H9 (cell line): Measurements from ENCODE around the gene PDZRN4. TPM values are rescaled to one million over a fixed set of nuclear protein-coding genes. Genes with fewer than 3 reads are reported as not detected.

Source experiments
- DNase-seq: peaks from one replicate; pipeline ENCODE4 v3.0.0-alpha.2; 2017
- H2AFZ ChIP-seq: one replicate; pipeline ENCODE4 v1.6.1; 2013; ENCODE audit warnings: mild to moderate bottlenecking, low read length, control low read depth, moderate library complexity
- H2AK5ac ChIP-seq: 2 replicates; pipeline ENCODE4 v1.6.1; 2013; ENCODE audit warnings: low read length, control low read depth, mixed read lengths; ENCODE audit not compliant: insufficient read length
- H2BK120ac ChIP-seq: one replicate; pipeline ENCODE4 v1.6.1; 2013; ENCODE audit warnings: low read depth, mild to moderate bottlenecking, low read length, control low read depth, inconsistent platforms; ENCODE audit not compliant: poor library complexity, severe bottlenecking
- H2BK12ac ChIP-seq: 2 replicates; pipeline ENCODE4 v1.6.1; 2013; ENCODE audit warnings: low read length, control low read depth, mixed read lengths, low read depth; ENCODE audit not compliant: insufficient read length
- H2BK15ac ChIP-seq: 2 replicates; pipeline ENCODE4 v1.6.1; 2013; ENCODE audit warnings: low read depth, low read length, control low read depth
- H2BK20ac ChIP-seq: one replicate; pipeline ENCODE4 v1.6.1; 2013; ENCODE audit warnings: low read depth, mild to moderate bottlenecking, low read length, control low read depth, inconsistent platforms; ENCODE audit not compliant: poor library complexity, severe bottlenecking
- H2BK5ac ChIP-seq: 2 replicates; pipeline ENCODE4 v1.6.1; 2013; ENCODE audit warnings: low read length, control low read depth, mixed read lengths; ENCODE audit not compliant: insufficient read length
- H3K14ac ChIP-seq: 2 replicates; pipeline ENCODE4 v1.6.1; 2013; ENCODE audit warnings: low read length, control low read depth; ENCODE audit not compliant: insufficient read depth
- H3K18ac ChIP-seq: 2 replicates; pipeline ENCODE4 v1.6.1; 2013; ENCODE audit warnings: low read depth, mild to moderate bottlenecking, mixed read lengths, low read length, control low read depth; ENCODE audit not compliant: insufficient read length
- H3K23ac ChIP-seq: 2 replicates; pipeline ENCODE4 v1.6.1; 2013; ENCODE audit warnings: low read length, control low read depth, mixed read lengths, low read depth; ENCODE audit not compliant: insufficient read length
- H3K23me2 ChIP-seq: 2 replicates; pipeline ENCODE4 v1.6.1; 2013; ENCODE audit warnings: low read depth, mild to moderate bottlenecking, mixed read lengths, low read length, control low read depth; ENCODE audit not compliant: insufficient read length, poor library complexity, severe bottlenecking
- H3K27ac ChIP-seq: 2 replicates; pipeline ENCODE4 v1.5.1; 2013; ENCODE audit warnings: low read length, control low read depth, mixed read lengths, low read depth; ENCODE audit not compliant: insufficient read length
- H3K27me3 ChIP-seq: 2 replicates; pipeline ENCODE4 v1.6.1; 2013; ENCODE audit warnings: low read length, control low read depth, inconsistent platforms; ENCODE audit not compliant: insufficient read depth
- H3K4ac ChIP-seq: 2 replicates; pipeline ENCODE4 v1.6.1; 2013; ENCODE audit warnings: low read depth, mild to moderate bottlenecking, control low read depth, inconsistent platforms, low read length, moderate library complexity
- H3K4me1 ChIP-seq: 2 replicates; pipeline ENCODE4 v1.6.1; 2013; ENCODE audit warnings: low read length, control low read depth, inconsistent platforms; ENCODE audit not compliant: insufficient read depth
- H3K4me2 ChIP-seq: 2 replicates; pipeline ENCODE4 v1.6.1; 2013; ENCODE audit warnings: low read length, control low read depth, mixed read lengths; ENCODE audit not compliant: insufficient read length, insufficient read depth
- H3K56ac ChIP-seq: 2 replicates; pipeline ENCODE4 v1.6.1; 2013; ENCODE audit warnings: low read depth, mild to moderate bottlenecking, mixed read lengths, low read length, control low read depth; ENCODE audit not compliant: insufficient read length
- H3K79me1 ChIP-seq: 2 replicates; pipeline ENCODE4 v1.6.1; 2013; ENCODE audit warnings: low read depth, mild to moderate bottlenecking, moderate library complexity, low read length, control low read depth, inconsistent platforms; ENCODE audit not compliant: insufficient read depth, poor library complexity, severe bottlenecking
- H3K79me2 ChIP-seq: 2 replicates; pipeline ENCODE4 v1.6.1; 2013; ENCODE audit warnings: low read length, control low read depth, inconsistent platforms; ENCODE audit not compliant: insufficient read depth
- H3K9ac ChIP-seq: 2 replicates; pipeline ENCODE4 v1.6.1; 2013; ENCODE audit warnings: low read length, control low read depth, mixed read lengths; ENCODE audit not compliant: insufficient read length; ENCODE audit errors: extremely low read depth
- H3K9me3 ChIP-seq: one replicate; pipeline ENCODE4 v1.6.1; 2013; ENCODE audit warnings: low read depth, low read length, inconsistent platforms; ENCODE audit not compliant: control insufficient read depth
- H3T11ph ChIP-seq: one replicate; pipeline ENCODE4 v1.6.1; 2013; ENCODE audit warnings: mild to moderate bottlenecking, low read length, control low read depth, inconsistent platforms
- H4K20me1 ChIP-seq: one replicate; pipeline ENCODE4 v1.6.1; 2013; ENCODE audit not compliant: control insufficient read depth, insufficient read length, insufficient read depth
- H4K5ac ChIP-seq: 2 replicates; pipeline ENCODE4 v1.6.1; 2013; ENCODE audit warnings: low read depth, mild to moderate bottlenecking, mixed read lengths, low read length, control low read depth; ENCODE audit not compliant: insufficient read length
- H4K8ac ChIP-seq: replicated peaks from 2 replicates; pipeline ENCODE4 v1.6.1; 2013; ENCODE audit warnings: low read length, control low read depth, mixed read lengths, low read depth; ENCODE audit not compliant: insufficient read length
- H4K91ac ChIP-seq: 2 replicates; pipeline ENCODE4 v1.6.1; 2013; ENCODE audit warnings: low read depth, mild to moderate bottlenecking, moderate library complexity, mixed read lengths, low read length, control low read depth; ENCODE audit not compliant: insufficient read length
- H3K27ac Mint-ChIP-seq, 3 experiments: 2 replicates in 2 of 3; 3 replicates in 1 of 3; pipeline ENCODE4 v1.8.0; 2020 to 2021; ENCODE audit warnings: mixed read lengths in 3 of 3, mild to moderate bottlenecking in 1 of 3, moderate library complexity in 1 of 3
- H3K27me3 Mint-ChIP-seq: 2 replicates; pipeline ENCODE4 v1.8.0; 2021; ENCODE audit warnings: low read depth, mild to moderate bottlenecking, moderate library complexity, mixed read lengths
- H3K36me3 Mint-ChIP-seq, 3 experiments: 2 replicates in 2 of 3; 3 replicates in 1 of 3; pipeline ENCODE4 v1.8.0; 2020 to 2021; ENCODE audit warnings: low read depth in 3 of 3, mixed read lengths in 3 of 3; ENCODE audit not compliant: insufficient read depth in 1 of 3
- H3K4me1 Mint-ChIP-seq, 2 experiments: 2 replicates each; pipeline ENCODE4 v1.8.0; 2020; ENCODE audit warnings: mixed read lengths in 2 of 2
- H3K4me3 Mint-ChIP-seq, 2 experiments: 2 replicates in 1 of 2; 3 replicates in 1 of 2; pipeline ENCODE4 v1.8.0; 2020 to 2021; ENCODE audit warnings: mild to moderate bottlenecking in 2 of 2, mixed read lengths in 2 of 2, moderate library complexity in 1 of 2
- H3K9me3 Mint-ChIP-seq, 2 experiments: 2 replicates in 1 of 2; 3 replicates in 1 of 2; pipeline ENCODE4 v1.8.0; 2020; ENCODE audit warnings: mild to moderate bottlenecking in 2 of 2, mixed read lengths in 2 of 2, moderate library complexity in 1 of 2
- WGBS: extraction: QIAGEN DNeasy Blood & Tissue Kit; methylation state at CpG from one replicate; pipeline ENCODE4 v1.1.7; 2013; ENCODE audit warnings: missing lambda C conversion rate, low lambda C conversion rate, mixed read lengths; ENCODE audit not compliant: insufficient read length; ENCODE audit errors: extremely low coverage; 5-methylcytosine and 5-hydroxymethylcytosine counted together
- total RNA-seq: library from RNA; stranded (reverse); gene quantifications from 2 replicates; pipeline ENCODE4 v1.2.1, GENCODE V29; 2021
- TF ChIP-seq, protein P1 (sequence below): fragments of 200-600 bp; sonication (generic); conservative IDR thresholded peaks from 3 replicates; pipeline ENCODE4 v1.8.0; 2021; ENCODE audit warnings: antibody characterized with exemption, mild to moderate bottlenecking

Gene PDZRN4
- total RNA-seq, 1 experiment from 2014 or later: not detected

DNA sequence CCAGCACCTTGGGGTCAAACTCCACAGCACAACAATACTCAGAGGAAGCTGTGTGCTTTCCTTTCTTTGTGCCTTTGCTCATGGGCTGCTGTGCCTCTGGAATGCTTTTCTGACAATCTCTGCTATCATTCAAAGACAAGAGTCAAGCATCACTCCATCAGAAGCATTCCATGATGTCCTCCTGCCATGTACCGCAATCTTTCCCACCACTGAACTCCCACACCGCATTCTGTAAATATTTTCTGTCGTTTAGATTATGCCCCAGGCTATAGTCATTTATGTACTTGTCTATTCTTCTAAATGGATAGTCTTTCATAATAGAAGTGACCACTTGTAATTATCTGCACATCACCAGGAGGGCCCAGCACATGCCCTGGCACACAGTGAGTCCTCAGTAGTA, 327.8 kb downstream of the PDZRN4 start:
- Histone ChIP-seq H4K20me1 (no peaks in the 10 kb centered on the region), H3K4me1 (no peaks in the 10 kb centered on the region; the same call in 1 of the 2 replicates), H2AFZ (no peak overlapping the region), H3K79me2 (no peaks in the 10 kb centered on the region), H2AK5ac (no peak overlapping the region), H3K23me2 (no peaks in the 10 kb centered on the region), H2BK12ac (no peak overlapping the region), H3K27me3 (no peaks in the 10 kb centered on the region), H2BK120ac (no peak overlapping the region), H2BK20ac (no peak overlapping the region), H3K23ac (no peak overlapping the region), H3K18ac (no peak overlapping the region), H4K5ac (no peak overlapping the region), H4K91ac (no peak overlapping the region), H3K9me3 (no peaks in the 10 kb centered on the region), H3K79me1 (no peaks in the 10 kb centered on the region), H4K8ac (no peak overlapping the region), H3K4ac (no peak overlapping the region), H3K14ac (no peak overlapping the region), H3K27ac (no peak overlapping the region), H3K56ac (no peak overlapping the region), H3T11ph (no peak overlapping the region), H2BK5ac (no peak overlapping the region), H2BK15ac (no peak overlapping the region), H3K9ac (no peak overlapping the region), H3K4me2 (no peak overlapping the region)
- TF ChIP-seq, protein P1, sequence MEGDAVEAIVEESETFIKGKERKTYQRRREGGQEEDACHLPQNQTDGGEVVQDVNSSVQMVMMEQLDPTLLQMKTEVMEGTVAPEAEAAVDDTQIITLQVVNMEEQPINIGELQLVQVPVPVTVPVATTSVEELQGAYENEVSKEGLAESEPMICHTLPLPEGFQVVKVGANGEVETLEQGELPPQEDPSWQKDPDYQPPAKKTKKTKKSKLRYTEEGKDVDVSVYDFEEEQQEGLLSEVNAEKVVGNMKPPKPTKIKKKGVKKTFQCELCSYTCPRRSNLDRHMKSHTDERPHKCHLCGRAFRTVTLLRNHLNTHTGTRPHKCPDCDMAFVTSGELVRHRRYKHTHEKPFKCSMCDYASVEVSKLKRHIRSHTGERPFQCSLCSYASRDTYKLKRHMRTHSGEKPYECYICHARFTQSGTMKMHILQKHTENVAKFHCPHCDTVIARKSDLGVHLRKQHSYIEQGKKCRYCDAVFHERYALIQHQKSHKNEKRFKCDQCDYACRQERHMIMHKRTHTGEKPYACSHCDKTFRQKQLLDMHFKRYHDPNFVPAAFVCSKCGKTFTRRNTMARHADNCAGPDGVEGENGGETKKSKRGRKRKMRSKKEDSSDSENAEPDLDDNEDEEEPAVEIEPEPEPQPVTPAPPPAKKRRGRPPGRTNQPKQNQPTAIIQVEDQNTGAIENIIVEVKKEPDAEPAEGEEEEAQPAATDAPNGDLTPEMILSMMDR: no peak
- H3K27ac Mint-ChIP-seq: no peak overlapping the region
- DNase-seq: no peak
- H3K36me3 Mint-ChIP-seq: no peaks in the 10 kb centered on the region
- H3K4me1 Mint-ChIP-seq: peaks cover 17% of the 10 kb centered on the region in 2 experiments
- no peaks in the 10 kb centered on the region; the same call in 1 of the 2 replicates for H3K27me3 Mint-ChIP-seq
- no peaks in the 10 kb centered on the region for H3K9me3 Mint-ChIP-seq
- no peak overlapping the region for H3K4me3 Mint-ChIP-seq
- WGBS: no CpG with 5 or more reads among the region's 3 CpGs
